ENCODE results near the gene CTXN1.

DNA sequence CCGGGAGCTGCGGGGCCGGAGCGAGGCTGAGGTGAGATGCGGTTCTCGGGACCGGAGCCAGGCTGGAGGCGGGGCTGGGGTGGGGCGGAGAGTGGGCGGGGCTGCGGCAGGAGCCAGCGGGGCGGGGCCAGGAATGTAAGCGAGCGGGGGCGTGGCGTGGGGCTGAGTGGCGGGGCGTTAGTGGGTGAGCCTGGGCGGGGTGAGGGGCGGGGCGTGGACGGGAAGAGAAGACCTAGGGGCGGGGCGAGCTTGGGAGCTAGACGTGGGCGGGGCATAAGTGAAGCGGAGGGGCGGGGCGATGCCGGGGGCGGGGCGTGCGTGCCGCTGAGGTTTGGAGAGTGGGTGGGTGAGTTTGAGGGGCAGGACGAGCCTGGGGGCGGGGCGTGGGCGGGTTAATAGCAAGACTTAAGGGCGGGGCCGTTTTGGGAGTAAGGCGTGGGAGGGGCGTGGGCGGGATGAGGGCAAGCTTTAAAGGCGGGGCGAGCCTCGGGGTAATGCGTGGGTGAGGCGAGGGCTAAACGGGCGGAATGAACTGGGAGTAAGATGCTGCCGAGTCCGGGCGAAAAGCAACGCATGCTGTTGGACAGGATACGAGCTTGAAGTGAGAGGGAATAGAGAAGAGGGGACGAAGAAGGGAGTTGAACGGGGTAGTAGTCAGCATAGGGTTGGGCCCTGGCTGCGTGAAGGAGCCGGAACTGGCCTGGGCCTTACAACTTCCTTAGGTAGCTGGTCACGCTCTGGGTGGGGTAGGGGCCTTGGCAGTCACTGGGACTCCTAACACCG is 5.2 kb downstream of the CTXN1 start:
- TF ChIP-seq, protein P1, sequence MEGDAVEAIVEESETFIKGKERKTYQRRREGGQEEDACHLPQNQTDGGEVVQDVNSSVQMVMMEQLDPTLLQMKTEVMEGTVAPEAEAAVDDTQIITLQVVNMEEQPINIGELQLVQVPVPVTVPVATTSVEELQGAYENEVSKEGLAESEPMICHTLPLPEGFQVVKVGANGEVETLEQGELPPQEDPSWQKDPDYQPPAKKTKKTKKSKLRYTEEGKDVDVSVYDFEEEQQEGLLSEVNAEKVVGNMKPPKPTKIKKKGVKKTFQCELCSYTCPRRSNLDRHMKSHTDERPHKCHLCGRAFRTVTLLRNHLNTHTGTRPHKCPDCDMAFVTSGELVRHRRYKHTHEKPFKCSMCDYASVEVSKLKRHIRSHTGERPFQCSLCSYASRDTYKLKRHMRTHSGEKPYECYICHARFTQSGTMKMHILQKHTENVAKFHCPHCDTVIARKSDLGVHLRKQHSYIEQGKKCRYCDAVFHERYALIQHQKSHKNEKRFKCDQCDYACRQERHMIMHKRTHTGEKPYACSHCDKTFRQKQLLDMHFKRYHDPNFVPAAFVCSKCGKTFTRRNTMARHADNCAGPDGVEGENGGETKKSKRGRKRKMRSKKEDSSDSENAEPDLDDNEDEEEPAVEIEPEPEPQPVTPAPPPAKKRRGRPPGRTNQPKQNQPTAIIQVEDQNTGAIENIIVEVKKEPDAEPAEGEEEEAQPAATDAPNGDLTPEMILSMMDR (IDR thresholded peaks at IDR 0.05), result peak in 2 of 4 experiments; percentile 0 to 15
- TF ChIP-seq POLR2AphosphoS5 (IDR thresholded peaks at IDR 0.05), result peak; percentile 82

Measured in prostate gland (tissue), 2 donors.